ENCODE results near the gene MPND.

DNA sequence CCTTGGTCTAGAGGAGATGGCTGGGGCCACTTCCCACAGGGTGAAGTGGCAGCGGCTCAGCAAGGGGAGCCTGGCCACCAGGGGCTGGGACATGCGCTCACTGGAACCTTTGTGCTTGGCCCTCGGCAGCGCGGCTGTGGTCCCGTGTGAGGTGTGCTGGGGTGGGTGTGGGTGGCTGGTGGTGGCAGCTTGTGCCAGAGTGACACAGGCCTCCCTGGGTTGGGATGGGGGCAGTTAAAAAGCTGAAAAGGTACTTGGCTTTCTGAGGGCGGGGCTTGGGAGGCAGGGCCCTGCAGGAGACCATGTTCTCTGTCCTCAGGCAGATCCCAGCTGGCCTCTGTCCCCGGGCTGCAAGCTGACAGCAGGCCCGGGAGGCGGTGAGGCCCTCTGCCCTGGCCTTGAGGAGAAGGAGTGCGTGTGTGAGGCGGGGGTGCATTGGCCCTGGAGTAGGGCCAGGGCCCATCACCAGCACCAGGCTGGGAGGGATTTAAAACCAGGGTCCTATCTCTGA lies 17.3 kb downstream of the MPND start:
- no peak for TF ChIP-seq CTCF (conservative IDR thresholded peaks at IDR 0.05; ENCODE audit: low read length)
- TF ChIP-seq EZH2phosphoT487 (IDR thresholded peaks at IDR 0.05; ENCODE audit: borderline replicate concordance, low read depth, low read length) = no peak

All from OCI-LY7 (cell line).